Measurements from ENCODE around the gene PRKCE. TPM values are rescaled to one million over a fixed set of nuclear protein-coding genes. Genes with fewer than 3 reads are reported as not detected.

The PRKCE gene
- polyA plus RNA-seq, 1 of the 3 experiments (the other 2 are of a cell fraction) = 16.3 TPM

DNA sequence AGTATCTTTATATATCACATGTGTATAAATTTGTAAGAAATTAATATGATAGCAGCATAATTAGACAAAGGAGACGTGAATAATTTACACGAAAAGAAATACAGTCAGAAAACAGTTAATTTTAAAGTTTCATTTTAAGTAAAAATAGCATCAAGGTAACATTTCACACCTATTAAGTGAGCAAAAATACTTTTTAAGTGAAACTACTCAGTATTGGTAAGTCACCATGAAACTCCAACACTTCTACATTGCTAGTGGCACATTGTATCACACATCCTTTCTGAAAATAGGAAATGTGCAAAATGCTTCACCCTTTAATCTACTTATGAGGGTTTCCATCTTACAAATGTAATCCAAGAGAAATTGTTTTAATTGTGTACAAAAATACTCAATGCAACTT lies 357.8 kb downstream of the PRKCE start:
- no peaks in the 10 kb centered on the region for H3K27me3 ChIP-seq (ENCODE audit: insufficient read depth)
- H3K4me3 ChIP-seq (ENCODE audit: low read depth in 2 of 2, low read length in 1 of 2) = no peak overlapping the region
- ChIA-PET POLR2A (no interaction called here), CTCF (interaction anchor here (1.0 to 8.4 kb wide), 3 partner anchors 16 to 357 kb away, joined by 3 to 89 read pairs (median 6); no protein-coding TSS in a partner anchor)
- no peaks in the 10 kb centered on the region for H3K79me2 ChIP-seq (ENCODE audit: insufficient read depth)
- H4K20me1 ChIP-seq (ENCODE audit: insufficient read depth) = no peaks in the 10 kb centered on the region
- peaks cover 6% of the 10 kb centered on the region for H3F3A ChIP-seq (replicated peaks; ENCODE audit: insufficient read depth)
- H3K9me3 ChIP-seq = no peaks in the 10 kb centered on the region
- no peak overlapping the region for H2AFZ ChIP-seq (ENCODE audit: low read depth)
- DNase-seq = no peak
- no peak for TF ChIP-seq RFX5 (IDR thresholded peaks at IDR 0.05; ENCODE audit: low read length)
- TF ChIP-seq TAF1 (IDR thresholded peaks at IDR 0.05; ENCODE audit: borderline replicate concordance, low read depth, low read length) = no peak
- no peak for TF ChIP-seq JUND (IDR thresholded peaks at IDR 0.05)
- no peak for TF ChIP-seq NFIC (IDR thresholded peaks at IDR 0.05; ENCODE audit: borderline replicate concordance)
- TF ChIP-seq FOSL2 (IDR thresholded peaks at IDR 0.05; ENCODE audit: borderline replicate concordance, low read depth) = no peak
- TF ChIP-seq, protein P1, sequence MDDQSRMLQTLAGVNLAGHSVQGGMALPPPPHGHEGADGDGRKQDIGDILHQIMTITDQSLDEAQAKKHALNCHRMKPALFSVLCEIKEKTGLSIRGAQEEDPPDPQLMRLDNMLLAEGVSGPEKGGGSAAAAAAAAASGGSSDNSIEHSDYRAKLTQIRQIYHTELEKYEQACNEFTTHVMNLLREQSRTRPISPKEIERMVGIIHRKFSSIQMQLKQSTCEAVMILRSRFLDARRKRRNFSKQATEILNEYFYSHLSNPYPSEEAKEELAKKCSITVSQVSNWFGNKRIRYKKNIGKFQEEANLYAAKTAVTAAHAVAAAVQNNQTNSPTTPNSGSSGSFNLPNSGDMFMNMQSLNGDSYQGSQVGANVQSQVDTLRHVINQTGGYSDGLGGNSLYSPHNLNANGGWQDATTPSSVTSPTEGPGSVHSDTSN (IDR thresholded peaks at IDR 0.05) = no peak
- no peak for TF ChIP-seq GATA2 (CRISPR knock-in tag; IDR thresholded peaks at IDR 0.05)
- no peak for TF ChIP-seq FOXJ3 (CRISPR knock-in tag; IDR thresholded peaks at IDR 0.05)
- no peak for TF ChIP-seq RXRA (IDR thresholded peaks at IDR 0.05; ENCODE audit: borderline replicate concordance, low read depth)
- TF ChIP-seq GABPA (IDR thresholded peaks at IDR 0.05; ENCODE audit: low read depth) = no peak
- TF ChIP-seq, protein P2, sequence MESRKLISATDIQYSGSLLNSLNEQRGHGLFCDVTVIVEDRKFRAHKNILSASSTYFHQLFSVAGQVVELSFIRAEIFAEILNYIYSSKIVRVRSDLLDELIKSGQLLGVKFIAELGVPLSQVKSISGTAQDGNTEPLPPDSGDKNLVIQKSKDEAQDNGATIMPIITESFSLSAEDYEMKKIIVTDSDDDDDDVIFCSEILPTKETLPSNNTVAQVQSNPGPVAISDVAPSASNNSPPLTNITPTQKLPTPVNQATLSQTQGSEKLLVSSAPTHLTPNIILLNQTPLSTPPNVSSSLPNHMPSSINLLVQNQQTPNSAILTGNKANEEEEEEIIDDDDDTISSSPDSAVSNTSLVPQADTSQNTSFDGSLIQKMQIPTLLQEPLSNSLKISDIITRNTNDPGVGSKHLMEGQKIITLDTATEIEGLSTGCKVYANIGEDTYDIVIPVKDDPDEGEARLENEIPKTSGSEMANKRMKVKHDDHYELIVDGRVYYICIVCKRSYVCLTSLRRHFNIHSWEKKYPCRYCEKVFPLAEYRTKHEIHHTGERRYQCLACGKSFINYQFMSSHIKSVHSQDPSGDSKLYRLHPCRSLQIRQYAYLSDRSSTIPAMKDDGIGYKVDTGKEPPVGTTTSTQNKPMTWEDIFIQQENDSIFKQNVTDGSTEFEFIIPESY (IDR thresholded peaks at IDR 0.05; ENCODE audit: borderline replicate concordance, low read depth) = no peak
- TF ChIP-seq, protein P3, sequence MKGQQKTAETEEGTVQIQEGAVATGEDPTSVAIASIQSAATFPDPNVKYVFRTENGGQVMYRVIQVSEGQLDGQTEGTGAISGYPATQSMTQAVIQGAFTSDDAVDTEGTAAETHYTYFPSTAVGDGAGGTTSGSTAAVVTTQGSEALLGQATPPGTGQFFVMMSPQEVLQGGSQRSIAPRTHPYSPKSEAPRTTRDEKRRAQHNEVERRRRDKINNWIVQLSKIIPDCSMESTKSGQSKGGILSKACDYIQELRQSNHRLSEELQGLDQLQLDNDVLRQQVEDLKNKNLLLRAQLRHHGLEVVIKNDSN (IDR thresholded peaks at IDR 0.05; ENCODE audit: borderline replicate concordance, low read depth) = no peak
- TF ChIP-seq, protein P4, sequence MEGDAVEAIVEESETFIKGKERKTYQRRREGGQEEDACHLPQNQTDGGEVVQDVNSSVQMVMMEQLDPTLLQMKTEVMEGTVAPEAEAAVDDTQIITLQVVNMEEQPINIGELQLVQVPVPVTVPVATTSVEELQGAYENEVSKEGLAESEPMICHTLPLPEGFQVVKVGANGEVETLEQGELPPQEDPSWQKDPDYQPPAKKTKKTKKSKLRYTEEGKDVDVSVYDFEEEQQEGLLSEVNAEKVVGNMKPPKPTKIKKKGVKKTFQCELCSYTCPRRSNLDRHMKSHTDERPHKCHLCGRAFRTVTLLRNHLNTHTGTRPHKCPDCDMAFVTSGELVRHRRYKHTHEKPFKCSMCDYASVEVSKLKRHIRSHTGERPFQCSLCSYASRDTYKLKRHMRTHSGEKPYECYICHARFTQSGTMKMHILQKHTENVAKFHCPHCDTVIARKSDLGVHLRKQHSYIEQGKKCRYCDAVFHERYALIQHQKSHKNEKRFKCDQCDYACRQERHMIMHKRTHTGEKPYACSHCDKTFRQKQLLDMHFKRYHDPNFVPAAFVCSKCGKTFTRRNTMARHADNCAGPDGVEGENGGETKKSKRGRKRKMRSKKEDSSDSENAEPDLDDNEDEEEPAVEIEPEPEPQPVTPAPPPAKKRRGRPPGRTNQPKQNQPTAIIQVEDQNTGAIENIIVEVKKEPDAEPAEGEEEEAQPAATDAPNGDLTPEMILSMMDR (IDR thresholded peaks at IDR 0.05) = no peak
- no peak for TF ChIP-seq MEF2A (IDR thresholded peaks at IDR 0.05; ENCODE audit: borderline replicate concordance, low read depth)
- TF ChIP-seq RAD21 (IDR thresholded peaks at IDR 0.05; ENCODE audit: low read length) = no peak
- peaks cover 12 to 37% of the 10 kb centered on the region in 2 experiments for H3K36me3 ChIP-seq (replicated peaks in 1 of 2; ENCODE audit: control insufficient read depth in 1 of 2, insufficient read depth in 2 of 2, low read length in 1 of 2)
- 96% methylated on average over 2 of the region's 2 CpGs for WGBS (ENCODE audit: low lambda C conversion rate)
- H3K9me2 ChIP-seq = no peaks in the 10 kb centered on the region
- no peak overlapping the region for H3K27ac ChIP-seq (ENCODE audit: low read depth in 2 of 2, low read length in 1 of 2)
- H3K4me2 ChIP-seq = no peak overlapping the region
- H3K9ac ChIP-seq = no peak overlapping the region
- peaks cover 0 to 16% of the 10 kb centered on the region in 2 experiments; a peak in 2 of 4 replicates for H3K4me1 ChIP-seq (ENCODE audit: control insufficient read depth in 1 of 2, insufficient read depth in 2 of 2, low read depth in 1 of 2, low read length in 1 of 2)

Data from SK-N-SH (cell line).